B cell (primary cell): Measurements from ENCODE around the gene WDR1. TPM values are rescaled to one million over a fixed set of nuclear protein-coding genes. Genes with fewer than 3 reads are reported as not detected.

Experiments used
- ATAC-seq: fragments of 200-7000 bp; cut with Tn5 transposase; one replicate; pipeline ENCODE4 v1.10.0; 2021; ENCODE audit warnings: low read depth, mild to moderate bottlenecking, moderate number of reproducible peaks, moderate library complexity
- CTCF ChIA-PET: fragments of 350-600 bp; sonication (Branson Sonifier 250); formaldehyde crosslinking; loops from one replicate; lab custom pipeline; 2021; ENCODE audit warnings: antibody characterized with exemption, inconsistent platforms; lab: Charles Lee
- POLR2A ChIA-PET: fragments of 350-600 bp; sonication (Branson Sonifier 250); formaldehyde crosslinking; loops from one replicate; lab custom pipeline; 2021; ENCODE audit warnings: antibody characterized with exemption; lab: Charles Lee
- DNase-seq: peaks from one replicate; pipeline ENCODE4 v3.0.0; 2013
- H2AFZ ChIP-seq: 2 replicates; pipeline ENCODE4 v1.6.1; 2012; ENCODE audit warnings: mild to moderate bottlenecking, low read depth, low read length; ENCODE audit not compliant: insufficient read depth, poor library complexity, severe bottlenecking
- H3K27ac ChIP-seq, 2 donors: 1 replicate in 1 of 2; 2 replicates in 1 of 2; pipeline ENCODE4 v1.5.1; 2012 to 2013; ENCODE audit warnings: low read length in 2 of 2, mild to moderate bottlenecking in 2 of 2, moderate library complexity in 1 of 2
- H3K27me3 ChIP-seq, 4 experiments: fragments of 200-600 bp in 1 of 4; sonication (generic) in 1 of 4; replicated peaks in 1 of 4; 1 replicate in 2 of 4; 2 replicates in 2 of 4; pipeline versions ENCODE4 v1.6.1 to v1.7.0; 2013 to 2016; ENCODE audit warnings: low read length in 3 of 4, mild to moderate bottlenecking in 2 of 4, mixed read lengths in 1 of 4, moderate library complexity in 1 of 4; ENCODE audit not compliant: insufficient read depth in 4 of 4, control insufficient read depth in 3 of 4; ENCODE audit errors: control extremely low read depth in 1 of 4
- H3K36me3 ChIP-seq, 2 experiments: replicated peaks in 1 of 2; 1 replicate in 1 of 2; 2 replicates in 1 of 2; pipeline versions ENCODE4 v1.6.1 to v1.7.1; 2013; ENCODE audit warnings: low read length in 1 of 2; ENCODE audit not compliant: insufficient read depth in 2 of 2, control insufficient read depth in 1 of 2; ENCODE audit errors: control extremely low read depth in 1 of 2, extremely low read depth in 1 of 2
- H3K4me1 ChIP-seq, 2 donors: fragments of 200-600 bp in 1 of 2; sonication (generic) in 1 of 2; 1 replicate in 1 of 2; 2 replicates in 1 of 2; pipeline versions ENCODE4 v1.5.1 to v1.6.1; 2013 to 2017; ENCODE audit warnings: low read length in 2 of 2; ENCODE audit not compliant: control insufficient read depth in 2 of 2, insufficient read depth in 2 of 2
- H3K4me2 ChIP-seq: replicated peaks from 2 replicates; pipeline ENCODE3; 2012; ENCODE audit warnings: mild to moderate bottlenecking, low read depth, low read length; ENCODE audit not compliant: poor library complexity, severe bottlenecking
- H3K4me3 ChIP-seq, 5 experiments: fragments of 200-600 bp in 1 of 5; sonication (generic) in 1 of 5; 1 replicate in 3 of 5; 2 replicates in 2 of 5; pipeline versions ENCODE4 v1.5.1 to v1.7.0; 2011 to 2016; ENCODE audit warnings: low read length in 4 of 5, mild to moderate bottlenecking in 4 of 5, low read depth in 2 of 5, control low read depth in 1 of 5, moderate library complexity in 1 of 5; ENCODE audit not compliant: insufficient read depth in 1 of 5; ENCODE audit errors: control extremely low read depth in 1 of 5, extremely low read depth in 1 of 5
- H3K79me2 ChIP-seq: fragments of 200-600 bp; sonication (generic); one replicate; pipeline ENCODE4 v1.6.0; 2016; ENCODE audit warnings: low read length; ENCODE audit not compliant: control insufficient read depth, insufficient read depth
- H3K9ac ChIP-seq: fragments of 200-600 bp; sonication (generic); 2 replicates; pipeline ENCODE4 v1.6.1; 2017; ENCODE audit warnings: mild to moderate bottlenecking, low read length, moderate library complexity
- H3K9me3 ChIP-seq, 3 donors: one replicate each; pipeline versions ENCODE4 v1.6.1 to v1.7.1; 2013; ENCODE audit warnings: low read length in 2 of 3; ENCODE audit not compliant: control insufficient read depth in 2 of 3, insufficient read depth in 1 of 3; ENCODE audit errors: control extremely low read depth in 1 of 3
- H4K20me1 ChIP-seq: 2 replicates; pipeline ENCODE4 v1.6.0; 2012; ENCODE audit warnings: mild to moderate bottlenecking, low read length; ENCODE audit not compliant: insufficient read depth, control insufficient read depth, poor library complexity, severe bottlenecking
- H3K27ac Mint-ChIP-seq: one replicate; pipeline ENCODE4 v1.8.0; 2021; ENCODE audit warnings: mixed read lengths
- H3K27me3 Mint-ChIP-seq: one replicate; pipeline ENCODE4 v1.8.0; 2021; ENCODE audit warnings: mixed read lengths
- H3K4me1 Mint-ChIP-seq: one replicate; pipeline ENCODE4 v1.8.0; 2021; ENCODE audit warnings: mixed read lengths
- H3K4me3 Mint-ChIP-seq: one replicate; pipeline ENCODE4 v1.8.0; 2021; ENCODE audit warnings: mixed read lengths
- H3K9me3 Mint-ChIP-seq: one replicate; pipeline ENCODE4 v1.8.0; 2022; ENCODE audit warnings: mixed read lengths; ENCODE audit not compliant: insufficient read depth
- CTCF ChIP-seq: fragments of 200-600 bp; IDR thresholded peaks from one replicate; pipeline ENCODE4 v1.8.0; 2022; ENCODE audit warnings: antibody characterized with exemption, mild to moderate bottlenecking
- EZH2 ChIP-seq: IDR thresholded peaks from 2 replicates; pipeline ENCODE4 v1.6.1; 2012; ENCODE audit warnings: borderline replicate concordance, low read depth, mild to moderate bottlenecking, moderate library complexity, low read length; ENCODE audit not compliant: insufficient read depth, poor library complexity, severe bottlenecking
- WGBS: methylation state at CpG from one replicate; pipeline ENCODE4 v1.1.5; 2013; ENCODE audit warnings: missing lambda C conversion rate; ENCODE audit not compliant: insufficient coverage; 5-methylcytosine and 5-hydroxymethylcytosine counted together
- intact Hi-C: fragments of 100-400 bp; cut with micrococcal nuclease; formaldehyde crosslinking; loops from one replicate; pipeline ENCODE4 v1.10.0; 2022
- polyA plus RNA-seq: library from polyadenylated mRNA; depleted of rRNA; stranded (reverse); fragments of >200 nt; gene quantifications from 2 replicates; pipeline ENCODE4 v1.2.3, GENCODE V29; 2012
- total RNA-seq, 2 donors: library from RNA; stranded (reverse); fragments of 120-200 nt in 1 of 2; gene quantifications; 1 replicate in 1 of 2; 2 replicates in 1 of 2; pipeline versions ENCODE4 v1.2.3 to v1.2.4, GENCODE V29; 2013 to 2022

Gene WDR1
- total and polyA plus RNA-seq, 2 donors (not counting 1 experiment from before 2014, with no cell fraction given) = 134 to 217 TPM

DNA sequence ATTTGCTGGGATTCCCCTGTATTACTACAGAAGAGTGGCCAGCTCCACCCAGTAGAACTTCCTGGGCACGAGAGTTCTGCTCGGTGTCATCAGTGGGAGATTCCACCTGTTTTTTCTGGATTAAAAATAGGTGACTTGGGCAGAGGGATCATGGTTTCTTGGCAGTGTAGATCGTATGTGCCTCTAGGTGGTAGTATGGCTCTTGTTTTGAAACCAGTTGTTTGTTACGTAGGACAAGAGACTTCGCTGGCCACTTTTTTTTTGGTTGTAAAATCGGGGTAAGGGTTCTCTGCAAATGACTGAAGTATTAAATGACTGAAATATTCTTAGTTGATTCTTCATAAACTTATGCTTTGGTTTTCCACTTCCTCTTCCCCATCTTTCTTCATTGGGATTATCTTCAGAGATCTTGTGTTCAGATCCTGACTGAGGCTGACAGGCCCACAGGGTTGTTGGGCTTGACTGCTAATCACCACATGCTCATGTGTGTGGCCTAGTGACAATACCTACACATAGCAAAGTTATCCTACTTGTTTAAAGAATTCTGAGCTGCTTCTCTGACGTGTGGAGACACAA is 43.8 kb upstream of the WDR1 start:
- 68% methylated on average over 4 of the region's 7 CpGs for WGBS
- no peaks in the 10 kb centered on the region for H3K36me3 ChIP-seq
- TF ChIP-seq EZH2 (no peak), CTCF (no peak)
- ChIA-PET POLR2A (interaction anchor here (0.6 kb wide), 1 partner anchor 43 kb away, joined by 5 read pairs; no protein-coding TSS in a partner anchor), CTCF (interaction anchor here (0.6 to 9.6 kb wide), 3 partner anchors 40 to 377 kb away, joined by 3 to 116 read pairs (median 3); no protein-coding TSS in a partner anchor)
- no peak for ATAC-seq
- no peak overlapping the region for H3K9ac ChIP-seq
- H3K79me2 ChIP-seq = no peaks in the 10 kb centered on the region
- H3K4me2 ChIP-seq = no peak overlapping the region
- H3K9me3 ChIP-seq = no peaks in the 10 kb centered on the region
- no peaks in the 10 kb centered on the region for H3K4me1 ChIP-seq
- no peak overlapping the region for H3K27ac ChIP-seq
- intact Hi-C loops = no loop called here
- DNase-seq = no peak
- H3K4me3 ChIP-seq = no peak overlapping the region
- H3K27me3 ChIP-seq = peaks cover 0 to 9% (median 4%) of the 10 kb centered on the region in 4 experiments
- H3K4me1 Mint-ChIP-seq = peaks cover 3% of the 10 kb centered on the region
- peaks cover 38% of the 10 kb centered on the region for H3K27me3 Mint-ChIP-seq
- no peak overlapping the region for H2AFZ ChIP-seq
- no peaks in the 10 kb centered on the region for H3K9me3 Mint-ChIP-seq
- H3K27ac Mint-ChIP-seq = no peak overlapping the region
- no peak overlapping the region for H3K4me3 Mint-ChIP-seq
- H4K20me1 ChIP-seq = no peaks in the 10 kb centered on the region

DNA sequence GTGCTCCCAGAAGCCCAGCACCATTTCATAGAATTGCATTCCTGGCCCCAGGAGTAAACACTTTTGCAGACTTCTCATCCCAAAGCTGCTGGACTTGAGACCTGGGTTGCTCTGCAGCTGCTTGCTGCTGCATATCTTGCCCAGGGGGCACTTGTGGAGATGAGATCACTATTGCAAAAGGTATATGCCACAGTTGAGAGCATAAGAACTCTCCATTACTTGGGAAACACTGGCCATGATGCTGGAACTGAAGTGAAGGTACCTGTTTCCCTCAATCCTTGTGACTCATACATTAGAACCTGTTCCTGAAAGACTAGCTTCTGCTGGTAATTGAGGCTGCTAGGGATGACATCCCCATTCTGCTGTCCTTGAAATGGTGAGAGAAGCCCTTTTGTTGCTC is 43.1 kb upstream of the WDR1 start:
- Mint-ChIP-seq H3K4me1 (peaks cover 3% of the 10 kb centered on the region), H3K9me3 (no peaks in the 10 kb centered on the region), H3K4me3 (no peak overlapping the region), H3K27ac (no peak overlapping the region), H3K27me3 (peaks cover 40% of the 10 kb centered on the region)
- ATAC-seq (no peak), DNase-seq (no peak)
- Histone ChIP-seq H3K36me3 (no peaks in the 10 kb centered on the region), H3K9me3 (no peaks in the 10 kb centered on the region), H3K27ac (no peak overlapping the region), H3K27me3 (peaks cover 0 to 15% (median 8%) of the 10 kb centered on the region in 4 experiments), H3K9ac (no peak overlapping the region), H3K4me1 (no peaks in the 10 kb centered on the region), H4K20me1 (no peaks in the 10 kb centered on the region), H3K79me2 (no peaks in the 10 kb centered on the region), H3K4me3 (no peak overlapping the region), H2AFZ (no peak overlapping the region), H3K4me2 (no peak overlapping the region)
- no peak for TF ChIP-seq CTCF
- TF ChIP-seq EZH2 = no peak
- intact Hi-C loops = loop anchor here (10.0 kb wide), 1 partner anchor 305 kb away; no protein-coding TSS in a partner anchor
- POLR2A ChIA-PET = interaction anchor here (0.6 kb wide), 1 partner anchor 43 kb away, joined by 5 read pairs; no protein-coding TSS in a partner anchor
- CTCF ChIA-PET = interaction anchor here (0.6 to 9.6 kb wide), 8 partner anchors 11 to 389 kb away, joined by 3 to 116 read pairs (median 4); partner anchors contain the start of gene WDR1
